GM21529 (cell line): ENCODE data around the gene CHMP6.
"Not testable (repeated sequence)": the region's sequence is repeated elsewhere in the genome, so short reads cannot be mapped to it uniquely, and the experiment has no call there.

Experiments used
- ATAC-seq: cut with Tn5 transposase; IDR thresholded peaks from one replicate; pipeline ENCODE4 v1.9.1; 2021; ENCODE audit not compliant: unreplicated experiment

The CHMP6 gene

DNA sequence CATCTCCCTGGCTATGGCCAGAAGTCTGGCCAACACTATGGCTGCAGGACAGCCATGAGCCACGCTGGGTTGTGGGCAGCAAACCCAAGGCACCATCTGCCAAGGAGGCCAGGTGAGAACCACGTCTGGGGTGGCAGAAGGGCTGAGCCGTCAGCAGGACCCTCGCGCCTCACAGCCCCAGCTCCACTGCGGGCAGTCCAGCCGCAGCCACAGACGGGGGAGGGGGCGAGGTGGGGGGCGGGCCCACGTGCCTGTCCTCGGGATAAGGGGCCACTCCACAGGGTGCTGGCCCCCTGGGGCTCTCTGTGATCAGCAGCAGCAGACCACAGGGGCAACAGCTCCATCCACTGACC lies 36.8 kb downstream of the CHMP6 start:
- ATAC-seq, result no peak

DNA sequence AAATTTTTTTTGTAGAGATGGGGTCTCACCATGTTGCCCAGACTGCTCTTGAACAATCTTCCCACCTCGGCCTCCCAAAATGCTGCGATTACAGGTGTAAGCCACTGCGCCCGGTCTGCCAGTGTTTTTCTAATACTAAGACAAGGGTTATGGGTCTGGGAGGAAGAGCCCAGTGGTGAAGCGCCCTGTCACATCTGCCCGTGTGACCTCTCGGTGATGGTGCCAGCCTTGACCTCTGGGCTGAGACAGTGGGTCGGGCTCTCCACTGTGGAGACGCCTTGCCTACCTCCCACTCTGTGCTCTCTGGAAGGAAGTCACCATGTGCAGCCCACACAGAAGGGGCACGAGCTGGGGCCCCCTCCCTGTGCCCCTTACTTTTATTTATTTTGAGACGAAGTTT lies 38.2 kb downstream of the CHMP6 start:
- ATAC-seq, result no peak

DNA sequence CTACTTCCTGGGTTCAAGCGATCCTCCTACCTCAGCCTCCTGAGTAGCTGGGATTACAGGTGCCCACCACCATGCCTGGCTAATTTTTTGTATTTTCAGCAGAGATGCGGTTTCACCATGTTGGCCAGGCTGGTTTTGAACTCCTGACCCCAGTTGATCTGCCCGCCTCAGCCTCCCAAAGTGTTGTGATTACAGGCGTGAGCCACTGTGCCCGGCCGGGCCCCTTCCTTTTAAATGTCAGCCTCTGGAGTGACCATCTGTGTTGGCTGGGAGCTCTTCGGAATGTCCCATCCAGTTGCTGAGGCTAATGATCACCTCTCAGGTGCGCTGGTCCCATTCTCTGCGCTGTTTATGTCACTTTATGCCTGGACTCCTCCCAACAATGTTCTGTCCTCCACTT lies 38.7 kb downstream of the CHMP6 start:
- ATAC-seq, result not testable (repeated sequence)

DNA sequence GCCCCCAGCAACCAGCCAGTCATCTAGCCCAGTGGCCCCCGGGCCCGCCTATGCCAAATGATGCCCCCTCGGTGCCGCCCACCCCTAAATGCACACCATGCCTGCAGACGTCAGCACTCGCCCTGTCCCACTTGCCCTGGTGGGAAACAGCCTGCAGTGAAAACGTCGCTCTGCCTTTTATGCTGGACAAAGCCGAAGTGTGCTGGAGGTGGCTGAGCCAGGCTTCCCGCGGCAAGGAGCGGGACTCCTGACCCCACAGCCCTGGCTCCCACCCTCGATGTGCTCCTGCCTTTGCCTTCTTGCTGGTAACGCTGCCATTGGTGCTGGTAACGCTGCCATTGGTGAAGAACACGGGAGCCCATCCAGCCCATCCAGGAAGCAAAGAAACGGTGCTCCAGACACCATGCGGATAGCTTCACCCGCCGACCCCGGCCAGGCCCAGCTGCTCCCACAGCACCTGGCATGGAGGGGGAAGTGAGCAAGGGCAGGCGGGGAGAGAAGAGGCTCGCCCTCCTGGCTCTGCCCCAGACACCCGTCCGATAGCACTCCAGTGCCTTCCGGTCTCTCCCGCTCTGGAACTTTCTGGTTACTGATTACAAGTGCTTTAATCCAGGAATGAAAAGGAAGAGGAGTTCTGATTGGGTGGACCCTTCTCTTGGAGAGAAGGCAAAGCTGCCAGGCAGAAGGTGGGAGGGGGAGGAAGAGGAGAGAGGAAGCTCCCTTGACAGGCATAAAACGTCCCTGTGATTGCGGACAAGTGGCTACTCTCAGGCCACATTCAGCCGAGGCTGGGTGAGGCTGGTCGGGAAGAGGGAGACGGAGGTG lies 39.3 kb downstream of the CHMP6 start:
- no peak for ATAC-seq

DNA sequence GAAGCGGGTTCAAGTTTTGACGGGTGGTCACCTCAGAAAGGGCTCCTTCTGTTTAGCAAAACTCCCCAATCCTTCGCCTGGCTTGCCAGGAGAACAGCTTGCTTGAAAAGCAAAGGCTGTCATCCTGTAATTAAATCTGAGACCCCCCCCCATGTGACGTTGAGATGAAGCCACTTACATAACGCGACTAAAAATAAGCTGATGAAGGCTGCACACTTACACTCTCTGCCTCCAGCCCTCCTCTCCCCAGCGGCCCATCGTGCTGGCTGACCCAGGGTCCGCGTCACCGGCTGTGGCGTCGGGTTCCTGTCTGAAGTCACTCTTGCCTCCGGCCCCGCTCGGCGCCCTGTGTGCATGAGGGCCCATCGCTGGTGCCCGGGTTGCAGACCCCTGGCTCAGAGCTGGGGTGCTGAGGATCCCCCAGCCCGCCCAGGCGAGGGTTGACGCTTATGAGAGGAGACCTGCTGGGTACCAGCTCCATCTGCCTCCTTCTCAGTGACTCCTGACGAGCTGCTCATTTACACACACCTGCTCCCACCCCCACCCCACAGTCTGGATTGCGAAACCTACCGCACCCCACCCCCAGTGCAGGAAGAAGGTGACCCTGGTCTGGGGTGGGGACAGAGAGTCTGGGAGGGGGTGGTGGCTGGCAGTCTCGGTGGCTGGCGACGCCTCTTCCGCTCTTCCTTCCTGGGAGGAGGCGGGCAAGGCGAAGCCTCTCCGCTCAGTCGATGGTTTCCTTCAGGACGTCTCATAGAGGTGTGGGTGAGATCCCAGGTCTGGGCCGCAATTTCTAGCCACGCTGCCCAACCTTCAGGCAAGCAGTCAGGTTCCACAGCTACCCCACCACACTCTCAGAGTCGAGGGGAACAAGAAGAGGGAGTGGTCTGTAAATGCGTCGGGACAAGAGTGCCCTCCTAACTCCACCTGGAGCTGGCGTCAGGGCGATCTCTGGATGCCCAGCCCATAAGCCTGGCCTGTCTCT lies 40.2 kb downstream of the CHMP6 start:
- no peak for ATAC-seq

DNA sequence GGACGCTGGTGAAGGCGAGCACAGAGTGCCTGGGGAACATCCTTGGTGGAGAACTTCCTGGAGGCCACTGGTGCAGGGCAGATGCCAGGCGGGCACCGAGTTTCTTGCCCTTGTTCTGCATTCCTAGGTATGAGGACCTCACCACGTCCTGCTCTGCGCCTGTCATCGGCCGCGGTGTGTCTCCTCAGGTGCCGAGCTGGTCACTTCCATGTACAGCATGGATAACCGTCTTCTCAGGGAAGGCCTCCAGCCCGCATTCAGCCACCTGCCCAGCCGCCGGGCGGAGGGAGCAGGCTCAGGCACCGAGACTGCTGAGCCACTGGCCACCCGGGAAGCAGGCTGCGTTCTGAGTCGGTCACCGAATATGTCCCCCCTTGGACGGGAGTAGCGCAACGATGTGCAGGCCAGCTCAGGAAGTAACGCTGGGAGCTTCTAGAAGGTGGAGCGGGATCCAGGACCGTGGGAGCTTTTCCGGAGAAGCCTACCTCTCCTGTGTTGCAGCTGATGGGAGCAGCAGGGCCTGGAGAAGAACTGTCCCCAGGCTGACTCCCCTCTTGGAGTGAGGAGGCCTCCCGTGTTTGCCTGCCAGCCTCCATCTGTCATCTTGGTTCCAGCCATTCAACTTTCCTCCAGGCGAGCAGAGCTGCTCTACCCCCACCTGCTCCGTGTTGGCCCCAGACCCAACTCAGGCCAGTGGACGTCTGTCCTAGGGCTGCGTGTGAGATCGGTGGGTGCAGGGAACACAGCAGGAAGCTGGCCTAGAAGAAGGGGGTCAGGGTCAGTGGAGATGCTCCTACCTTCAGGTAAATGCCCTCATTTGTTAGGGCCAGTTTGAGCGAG lies 41.2 kb downstream of the CHMP6 start:
- ATAC-seq, result no peak

DNA sequence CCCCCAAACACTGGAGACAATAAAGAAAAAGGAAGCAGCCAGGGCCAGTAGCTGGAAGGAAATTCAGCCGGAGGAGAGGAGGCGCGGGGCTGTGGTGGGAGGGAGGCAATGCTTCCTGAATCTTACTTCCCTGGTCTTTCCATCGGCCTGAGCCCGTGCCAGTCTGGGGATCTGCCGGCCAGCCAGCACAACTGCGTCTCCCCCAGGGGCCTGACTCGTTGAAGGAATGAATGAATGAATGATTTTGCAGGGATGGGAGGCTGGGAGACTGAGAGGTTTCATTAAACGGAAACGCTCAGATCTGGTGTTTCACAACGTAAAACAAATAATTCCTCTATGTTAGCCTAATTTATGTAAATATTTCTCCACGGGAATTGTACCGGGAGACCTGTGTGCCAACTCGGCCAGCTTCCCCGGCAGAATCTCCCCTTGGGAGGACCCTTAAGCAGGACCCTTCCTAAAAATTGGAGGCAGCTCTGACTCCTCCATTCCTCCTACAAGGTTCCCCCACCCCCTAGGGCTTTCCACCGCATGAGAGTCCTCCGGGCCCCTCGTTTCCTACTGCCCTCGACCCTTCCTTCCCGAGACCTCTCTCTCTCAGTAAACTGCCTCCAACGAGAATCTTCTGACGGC lies 42.0 kb downstream of the CHMP6 start:
- no peak for ATAC-seq

DNA sequence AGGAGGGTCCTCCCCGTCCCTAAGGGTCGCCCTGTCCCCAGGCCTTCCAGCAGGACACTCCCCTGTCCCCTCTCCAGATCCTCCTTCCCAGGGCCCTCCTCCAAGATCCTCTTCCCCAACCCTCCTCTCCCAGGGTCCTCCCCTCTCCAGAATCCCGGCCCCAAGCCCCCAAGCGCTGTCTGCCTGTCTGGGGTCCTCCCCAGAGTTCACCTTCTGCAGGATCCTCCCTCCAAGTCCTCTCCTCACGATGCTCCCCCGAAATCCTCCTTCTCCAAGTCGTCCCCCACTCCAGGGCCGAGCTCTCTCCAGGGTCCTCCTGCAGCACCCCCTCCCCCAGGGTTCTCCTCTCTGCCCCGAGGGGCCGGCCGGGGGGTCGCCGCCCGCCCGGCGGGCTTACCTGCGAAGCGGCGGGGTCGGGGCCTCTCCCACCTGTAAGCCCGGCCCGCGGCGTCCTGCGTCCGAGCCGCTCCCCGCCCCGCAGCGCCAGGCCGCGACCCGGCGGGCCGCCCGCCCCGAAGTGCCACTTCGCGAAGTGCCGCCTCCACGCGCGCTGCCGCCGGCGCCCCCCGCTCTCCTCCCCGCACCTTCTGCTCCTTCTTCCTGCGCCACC lies 42.6 kb downstream of the CHMP6 start:
- no peak for ATAC-seq

DNA sequence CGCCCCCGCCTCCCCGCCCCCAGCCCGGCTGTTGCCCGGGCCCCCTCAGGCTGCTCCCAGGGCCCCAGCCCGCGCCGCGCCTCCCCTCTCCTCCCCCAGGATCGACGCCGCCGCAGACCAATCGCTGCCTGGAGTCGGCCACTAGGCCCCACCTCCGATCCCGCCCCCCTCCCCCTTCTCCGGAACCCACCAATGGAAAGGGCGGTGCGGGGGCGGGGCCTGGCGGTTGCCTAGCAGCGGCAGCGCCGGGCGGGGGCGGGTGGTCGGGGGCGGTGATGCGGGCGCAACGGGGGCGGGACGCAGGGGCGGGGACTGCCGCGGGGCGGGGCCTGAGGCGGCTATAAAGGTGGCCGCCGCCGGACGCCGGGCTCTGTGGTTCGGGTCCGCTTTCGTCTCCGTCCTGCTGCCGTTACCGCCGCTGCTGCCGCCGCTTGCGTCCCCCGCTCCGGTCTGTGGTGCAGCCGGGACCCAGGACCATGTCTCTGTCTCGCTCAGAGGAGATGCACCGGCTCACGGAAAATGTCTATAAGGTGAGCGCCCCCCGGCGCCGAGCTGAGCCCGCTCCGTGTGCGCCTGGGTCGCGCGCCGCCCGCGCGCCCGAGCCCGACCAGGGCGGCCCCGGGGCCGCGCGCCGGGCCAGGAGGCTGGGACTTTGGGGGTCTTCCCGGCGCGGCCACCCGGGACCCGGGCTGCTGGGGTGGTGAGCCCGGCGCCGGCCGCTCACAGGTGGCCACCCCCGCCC lies 43.3 kb downstream of the CHMP6 start, which contains the start of gene BAIAP2:
Gene BAIAP2 (plus strand): TSS at position 373 of the 742 bp plus-strand sequence. CDS start 104 bp downstream, at position 477.
- ATAC-seq, result peak; percentile 64

DNA sequence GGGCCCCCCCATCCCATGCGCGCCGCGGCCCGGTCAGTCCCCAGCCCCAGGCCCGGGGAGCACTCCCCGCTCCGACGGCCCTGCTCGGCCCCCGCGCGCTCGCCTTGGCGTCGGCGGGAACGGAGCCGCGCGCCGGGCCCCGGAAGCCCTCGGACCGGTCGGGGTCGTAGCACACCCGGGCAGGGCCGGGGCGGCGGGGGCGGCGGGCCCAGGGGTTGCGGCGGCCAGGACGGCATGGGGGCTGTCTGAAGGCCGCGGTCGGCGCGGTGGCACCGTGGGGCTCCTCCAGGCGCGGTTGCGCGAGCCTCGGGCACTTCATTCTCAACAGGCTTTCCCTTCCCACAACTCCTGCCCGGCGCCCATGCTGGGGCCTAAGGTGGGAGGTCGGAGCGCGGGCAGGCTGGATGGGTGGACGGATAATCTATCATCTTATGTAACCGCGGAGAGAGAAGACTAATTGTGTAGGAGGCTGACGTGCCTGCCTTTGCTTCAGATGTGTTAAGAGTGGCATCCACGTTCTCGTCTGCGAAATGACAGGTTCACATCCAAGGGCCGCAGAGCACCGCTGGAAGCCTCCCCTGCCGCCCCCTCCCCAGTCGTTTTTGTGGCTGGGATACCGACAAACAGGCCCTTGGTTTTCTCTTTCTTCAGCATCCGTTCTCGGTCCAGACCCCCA lies 44.0 kb downstream of the CHMP6 start:
- ATAC-seq, result no peak

DNA sequence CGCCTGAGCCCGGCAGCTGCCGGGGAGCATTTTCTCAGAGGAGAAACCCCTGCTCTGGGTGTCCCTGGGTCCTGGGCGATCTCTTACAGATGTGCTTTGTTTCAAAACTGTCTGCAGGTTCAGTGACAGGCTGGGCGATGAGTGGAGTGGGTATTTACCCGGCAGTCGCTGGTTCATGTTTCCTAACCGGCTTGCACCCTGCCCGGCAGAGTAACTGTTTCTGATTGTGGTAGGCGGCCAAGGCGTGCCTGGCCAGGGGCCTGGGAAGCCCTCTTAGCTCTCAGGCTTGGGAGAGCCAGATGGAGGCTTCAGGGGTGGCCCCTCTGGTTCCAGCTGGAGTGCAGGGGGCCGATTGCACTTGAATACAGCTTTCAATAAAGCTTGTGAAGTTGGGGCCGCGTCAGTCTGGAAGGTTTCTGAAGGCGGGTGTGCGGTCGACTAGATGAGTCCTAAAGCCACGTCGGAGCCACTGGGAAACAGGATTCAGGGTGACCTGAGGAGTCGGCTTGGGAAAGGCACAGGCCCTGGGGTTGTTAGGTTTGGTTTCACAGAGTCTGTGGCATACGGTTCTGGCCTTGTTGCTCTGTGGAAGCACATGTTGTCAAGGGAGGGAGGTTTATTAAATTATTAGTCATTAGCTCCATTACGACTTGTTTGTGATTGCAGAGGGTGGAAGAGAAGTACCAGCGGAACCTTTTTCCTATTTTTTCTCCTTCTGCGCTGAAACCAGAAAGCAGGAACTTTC lies 44.7 kb downstream of the CHMP6 start:
- no peak for ATAC-seq

DNA sequence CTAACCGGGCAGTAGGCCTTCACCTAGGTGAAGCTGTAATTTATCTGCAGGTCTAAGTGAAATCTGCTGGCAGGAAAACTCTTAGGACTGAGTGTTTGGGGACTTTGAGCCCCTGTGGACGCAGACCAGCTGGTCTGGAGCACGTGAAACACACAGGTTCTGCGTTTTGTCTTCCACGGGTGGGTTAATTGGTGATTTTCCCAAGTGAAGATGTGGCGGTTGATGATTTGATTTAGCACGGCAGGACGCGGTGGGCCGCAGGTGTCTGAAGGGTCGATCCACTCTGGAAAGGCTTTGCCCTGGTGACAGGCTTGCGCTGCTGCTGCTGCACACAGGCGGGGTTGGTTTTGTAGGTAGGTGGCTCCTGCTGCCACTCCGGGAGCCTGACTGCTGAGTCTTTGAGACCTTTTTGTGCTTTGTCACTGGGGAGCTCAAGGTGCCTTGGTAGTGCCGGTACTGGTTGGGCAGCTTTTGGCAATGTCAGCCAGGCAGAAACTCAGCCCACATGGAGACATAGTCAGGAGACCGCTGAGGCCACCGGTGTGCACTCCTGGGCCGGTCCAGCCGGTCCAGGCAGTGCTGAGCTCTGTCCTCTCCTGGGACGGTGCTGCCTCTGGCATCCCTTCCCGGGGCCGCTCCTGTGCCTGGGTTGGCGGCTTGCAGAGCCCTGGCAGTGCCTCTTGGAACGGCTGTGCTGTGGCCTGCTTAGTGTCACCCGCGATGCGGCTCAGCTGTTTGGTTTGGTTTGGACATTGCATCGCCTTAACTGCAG lies 45.6 kb downstream of the CHMP6 start:
- no peak for ATAC-seq

DNA sequence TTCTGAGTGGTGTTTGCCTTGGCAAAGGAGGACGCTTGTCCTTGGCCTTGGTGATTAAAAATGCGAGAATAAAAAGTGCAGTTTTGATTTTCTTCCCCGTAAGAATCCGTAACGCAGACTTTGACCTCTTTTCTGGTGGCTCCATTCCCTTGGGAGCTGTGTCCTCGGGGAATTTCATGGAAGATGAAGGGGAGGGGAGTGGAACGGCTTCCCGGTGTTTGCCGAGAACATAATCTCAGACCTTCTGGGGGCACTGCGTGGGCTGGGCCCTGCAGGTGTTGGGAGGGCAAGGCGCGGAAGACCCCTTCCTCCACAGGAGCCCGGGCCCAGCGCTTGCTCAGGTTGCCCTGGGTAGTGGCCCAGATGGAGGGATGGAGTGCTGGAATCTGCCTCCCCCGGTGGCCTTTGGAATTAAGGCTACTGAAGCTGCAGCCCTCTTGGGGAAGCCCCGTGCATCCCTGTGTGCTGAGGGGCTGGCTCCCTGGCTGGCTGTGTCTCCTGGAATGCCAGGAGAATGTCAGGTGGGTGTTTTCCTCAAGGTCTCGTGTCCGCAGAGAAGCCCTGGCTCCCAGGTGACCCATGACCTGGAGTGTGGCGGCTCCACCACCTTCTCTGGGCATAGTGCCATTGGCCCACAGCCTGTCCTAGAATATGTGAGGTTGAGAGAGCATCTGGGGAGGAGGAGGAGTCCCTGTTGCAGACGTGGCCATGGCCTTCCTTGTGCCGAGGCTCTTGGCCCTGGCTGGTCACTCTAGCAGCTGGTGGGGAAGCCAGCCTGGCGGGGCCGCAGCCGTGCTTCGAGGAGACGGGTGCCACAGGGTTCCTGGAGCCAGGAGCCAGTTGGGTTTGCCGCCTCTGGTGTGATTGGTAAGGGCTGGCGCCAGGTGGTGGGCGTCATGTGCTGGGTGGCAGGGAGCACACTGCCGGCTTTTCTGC lies 46.4 kb downstream of the CHMP6 start:
- ATAC-seq, result no peak

DNA sequence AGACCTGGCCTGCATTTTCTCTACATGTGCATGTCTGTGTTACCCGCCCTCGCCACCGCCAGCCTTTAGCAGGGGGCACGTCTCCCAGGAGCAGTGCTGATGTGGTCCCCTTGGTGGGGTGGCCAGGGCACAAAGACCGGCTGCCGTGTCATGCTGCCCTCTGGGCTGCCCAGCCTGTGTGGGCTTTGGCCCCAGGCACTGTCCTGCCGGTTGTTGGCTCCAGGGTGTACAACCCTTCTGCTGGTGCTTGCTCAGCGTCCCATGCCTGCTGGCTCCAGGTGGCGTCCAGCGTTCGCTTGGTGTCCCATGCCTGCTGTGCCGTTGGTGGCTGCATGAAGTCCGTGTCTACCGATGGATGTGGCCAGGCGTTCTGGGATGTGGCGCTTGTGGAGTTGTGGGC lies 47.5 kb downstream of the CHMP6 start:
- ATAC-seq, result no peak

DNA sequence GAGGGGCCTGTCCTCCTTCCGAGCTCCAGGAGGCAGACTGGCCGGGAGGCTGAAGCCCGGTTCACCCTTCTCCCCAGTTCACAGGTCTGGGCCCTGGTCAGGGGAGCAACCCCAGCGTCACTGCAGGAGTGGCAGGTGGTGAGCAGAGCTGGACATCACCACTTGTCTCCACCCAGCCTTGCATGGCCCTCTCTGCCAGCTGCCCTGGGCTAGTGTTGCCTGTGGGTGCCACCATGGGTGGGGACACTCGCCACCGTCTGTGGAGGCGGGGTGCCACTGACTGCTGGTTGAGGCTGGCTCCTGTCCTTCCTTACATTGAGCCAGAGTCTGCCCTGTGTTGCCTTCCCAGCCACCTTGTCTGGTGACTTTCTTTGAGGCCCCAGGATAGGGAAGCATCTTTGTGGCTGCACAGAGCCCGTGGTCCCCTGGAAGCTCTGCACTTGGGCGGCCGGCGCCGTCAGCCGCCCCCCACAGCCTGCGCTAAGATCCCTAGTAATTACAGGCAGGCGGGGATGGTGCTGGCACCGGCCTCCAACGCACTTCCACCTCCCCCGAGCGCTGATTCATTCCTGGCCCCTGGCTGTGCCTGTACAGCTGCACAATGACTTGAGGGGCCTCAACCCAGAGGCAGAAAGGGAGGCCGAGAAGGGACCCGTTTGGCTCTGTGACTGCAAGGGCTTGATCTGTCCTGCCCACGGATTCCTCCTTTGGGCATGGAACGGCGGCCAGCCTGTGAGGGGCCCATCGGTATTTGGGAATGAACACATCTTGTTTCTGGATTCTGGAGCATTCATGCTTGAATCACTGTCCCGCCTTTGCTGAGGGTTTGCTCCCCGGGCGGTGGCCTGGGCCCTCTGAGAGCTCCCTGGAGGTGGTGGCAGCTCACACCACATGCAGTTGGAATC lies 48.5 kb downstream of the CHMP6 start:
- ATAC-seq, result no peak
